Fibroblast of villous mesenchyme (primary cell): ENCODE measurements around the gene SERPINA4. TPM values are rescaled to one million over a fixed set of nuclear protein-coding genes. Genes with fewer than 3 reads are reported as not detected.

Experiments used
- DNase-seq: peaks from one replicate; pipeline ENCODE4 v3.0.0-alpha.2; 2010; ENCODE audit warnings: low read depth
- H3K4me3 ChIP-seq: 2 replicates; pipeline ENCODE4 v1.5.1; 2011; ENCODE audit warnings: low read depth, mild to moderate bottlenecking, low read length
- total RNA-seq: library from RNA; depleted of rRNA; stranded (reverse); fragments of >200 nt; gene quantifications from 2 replicates; pipeline ENCODE4 v1.2.3, GENCODE V29; 2012
- TF ChIP-seq, protein P1 (sequence below): IDR thresholded peaks from 2 replicates; pipeline ENCODE4 v1.5.1; 2012; ENCODE audit warnings: low read depth, mild to moderate bottlenecking, low read length; ENCODE audit not compliant: insufficient read depth

SERPINA4 gene
- total RNA-seq, 1 donor: not detected

DNA sequence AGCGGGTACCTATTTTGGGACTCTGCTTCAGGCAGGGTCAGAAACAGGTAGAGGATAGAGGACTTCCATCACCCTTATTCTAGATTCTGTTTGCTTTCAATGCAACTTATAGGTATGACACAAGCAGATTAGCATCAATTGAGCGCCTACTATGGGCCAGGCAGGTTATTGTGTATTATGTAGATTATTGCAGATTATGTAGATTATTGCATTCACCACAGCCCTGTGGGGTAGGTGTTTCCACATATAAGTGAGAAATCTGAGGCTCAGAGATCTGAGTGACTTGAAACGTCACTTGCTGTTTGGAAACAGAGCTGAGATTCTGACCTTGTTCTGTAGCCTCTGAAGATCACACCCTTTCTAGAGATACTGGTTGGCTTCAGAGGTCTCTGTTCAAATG, 25.7 kb upstream of the SERPINA4 start:
- DNase-seq: no peak
- TF ChIP-seq, protein P1, sequence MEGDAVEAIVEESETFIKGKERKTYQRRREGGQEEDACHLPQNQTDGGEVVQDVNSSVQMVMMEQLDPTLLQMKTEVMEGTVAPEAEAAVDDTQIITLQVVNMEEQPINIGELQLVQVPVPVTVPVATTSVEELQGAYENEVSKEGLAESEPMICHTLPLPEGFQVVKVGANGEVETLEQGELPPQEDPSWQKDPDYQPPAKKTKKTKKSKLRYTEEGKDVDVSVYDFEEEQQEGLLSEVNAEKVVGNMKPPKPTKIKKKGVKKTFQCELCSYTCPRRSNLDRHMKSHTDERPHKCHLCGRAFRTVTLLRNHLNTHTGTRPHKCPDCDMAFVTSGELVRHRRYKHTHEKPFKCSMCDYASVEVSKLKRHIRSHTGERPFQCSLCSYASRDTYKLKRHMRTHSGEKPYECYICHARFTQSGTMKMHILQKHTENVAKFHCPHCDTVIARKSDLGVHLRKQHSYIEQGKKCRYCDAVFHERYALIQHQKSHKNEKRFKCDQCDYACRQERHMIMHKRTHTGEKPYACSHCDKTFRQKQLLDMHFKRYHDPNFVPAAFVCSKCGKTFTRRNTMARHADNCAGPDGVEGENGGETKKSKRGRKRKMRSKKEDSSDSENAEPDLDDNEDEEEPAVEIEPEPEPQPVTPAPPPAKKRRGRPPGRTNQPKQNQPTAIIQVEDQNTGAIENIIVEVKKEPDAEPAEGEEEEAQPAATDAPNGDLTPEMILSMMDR: no peak
- no peak overlapping the region for H3K4me3 ChIP-seq

DNA sequence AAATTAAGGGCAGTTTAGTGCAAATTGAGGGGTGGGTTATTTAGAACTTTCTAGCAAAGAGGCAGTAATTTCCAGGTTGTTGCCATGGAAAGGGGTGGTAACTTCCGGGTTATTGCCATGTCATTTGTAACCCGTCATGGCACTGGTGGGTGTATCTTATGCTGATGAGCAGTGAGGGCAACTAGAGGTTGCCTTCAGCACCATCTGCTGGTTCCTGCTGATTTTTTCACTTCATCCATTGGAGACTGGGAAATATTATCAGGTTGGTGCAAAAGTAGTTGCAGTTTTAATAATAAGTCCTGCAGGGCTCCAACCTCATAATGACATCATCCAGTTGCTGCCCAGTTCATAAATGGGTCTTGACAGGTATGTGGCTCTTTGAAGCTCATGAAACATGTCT, 24.4 kb upstream of the SERPINA4 start:
- TF ChIP-seq, protein P1: no peak
- no peak for DNase-seq
- no peak overlapping the region for H3K4me3 ChIP-seq

DNA sequence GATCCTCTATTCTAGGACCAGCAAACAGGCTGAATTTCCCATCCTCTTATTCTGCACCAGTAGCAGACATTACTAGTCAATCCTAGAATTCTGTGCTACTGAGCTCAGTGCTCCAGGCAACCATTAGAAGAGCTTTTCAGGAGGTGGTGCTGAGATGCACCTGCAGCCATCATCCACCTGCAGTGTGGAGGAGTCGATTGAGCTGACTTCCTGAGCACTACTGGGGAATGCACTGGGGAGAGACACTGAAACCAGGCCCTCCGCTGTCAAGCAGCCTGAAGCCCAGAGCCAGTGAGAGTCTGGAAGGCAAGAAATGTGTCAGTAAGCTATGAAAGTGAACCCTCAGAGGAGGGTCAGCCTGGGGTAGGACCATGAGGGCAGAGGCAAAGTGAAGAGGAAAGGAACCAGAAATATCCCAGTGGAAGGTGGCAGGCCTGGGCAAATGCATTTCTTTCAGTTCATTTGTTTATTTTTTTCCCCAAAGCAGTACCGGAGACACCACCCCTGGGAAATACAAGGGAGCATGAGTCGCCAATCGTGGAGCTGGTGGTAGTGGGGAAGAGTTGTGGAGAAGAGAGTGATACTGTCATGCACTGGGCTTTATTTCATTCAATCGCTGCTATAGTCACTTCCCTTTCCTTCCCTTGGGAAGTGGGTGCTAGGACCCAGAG, 23.0 kb upstream of the SERPINA4 start:
- TF ChIP-seq, protein P1: no peak
- no peak for DNase-seq
- no peak overlapping the region for H3K4me3 ChIP-seq

DNA sequence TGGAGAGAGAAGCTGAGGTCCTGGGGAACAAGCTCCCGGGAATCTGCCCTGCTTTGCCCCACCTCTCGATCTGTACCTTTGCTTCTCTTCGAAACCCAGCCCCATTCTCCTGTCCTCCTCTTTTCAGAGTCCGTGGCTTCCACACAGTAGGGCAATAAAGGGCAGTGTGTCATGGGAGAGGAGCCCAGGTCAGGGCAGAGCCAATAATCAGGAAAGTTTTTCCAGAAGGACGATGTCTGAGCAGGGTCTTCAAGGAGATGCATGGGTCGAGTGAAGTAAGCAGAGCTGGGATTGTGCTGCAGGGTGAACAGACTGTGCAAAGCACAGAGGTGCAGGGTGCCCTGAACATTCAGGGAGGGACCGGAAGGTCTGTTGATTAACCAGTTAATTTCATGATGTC, 22.1 kb upstream of the SERPINA4 start:
- H3K4me3 ChIP-seq: no peak overlapping the region

DNA sequence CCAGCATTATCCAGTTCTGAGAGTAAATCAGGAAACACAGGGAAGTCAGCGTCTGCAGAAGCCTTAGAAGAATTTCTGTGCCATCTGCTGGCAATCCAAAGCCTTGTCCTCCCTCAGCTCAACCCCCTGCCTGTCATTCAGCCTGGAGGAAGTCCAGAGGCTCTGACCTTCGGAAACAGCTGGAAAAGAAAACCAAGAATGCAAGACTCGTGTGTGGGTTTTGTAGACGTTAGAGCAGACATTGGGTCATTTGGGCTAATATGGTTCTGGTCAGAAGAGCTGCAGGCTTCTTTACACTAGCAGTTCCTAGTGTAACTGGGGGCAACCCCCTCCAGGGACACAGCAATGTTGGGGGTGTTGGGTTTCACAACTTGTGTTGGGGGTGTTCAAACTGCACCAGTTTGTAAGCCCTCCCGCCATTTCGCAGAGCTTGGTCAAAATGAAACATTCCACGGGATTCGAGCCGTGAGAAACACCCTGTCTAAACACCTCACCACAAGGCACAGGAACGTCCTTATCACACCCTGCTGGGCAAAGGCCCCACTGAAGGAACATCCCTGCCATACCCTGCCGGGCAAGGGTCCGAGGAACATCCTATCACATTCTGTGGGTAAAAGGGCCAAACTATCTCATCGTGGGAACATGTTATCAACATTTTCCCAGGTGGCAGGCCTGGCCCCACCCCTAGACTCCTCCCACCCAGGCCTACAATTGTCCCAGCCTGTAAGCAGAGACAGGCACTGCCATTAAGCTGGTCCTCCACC, 21.0 kb upstream of the SERPINA4 start:
- DNase-seq: no peak

More for the DNA sequence above, 22.1 kb upstream of the SERPINA4 start:
- TF ChIP-seq, protein P1: no peak
- no peak for DNase-seq

DNA sequence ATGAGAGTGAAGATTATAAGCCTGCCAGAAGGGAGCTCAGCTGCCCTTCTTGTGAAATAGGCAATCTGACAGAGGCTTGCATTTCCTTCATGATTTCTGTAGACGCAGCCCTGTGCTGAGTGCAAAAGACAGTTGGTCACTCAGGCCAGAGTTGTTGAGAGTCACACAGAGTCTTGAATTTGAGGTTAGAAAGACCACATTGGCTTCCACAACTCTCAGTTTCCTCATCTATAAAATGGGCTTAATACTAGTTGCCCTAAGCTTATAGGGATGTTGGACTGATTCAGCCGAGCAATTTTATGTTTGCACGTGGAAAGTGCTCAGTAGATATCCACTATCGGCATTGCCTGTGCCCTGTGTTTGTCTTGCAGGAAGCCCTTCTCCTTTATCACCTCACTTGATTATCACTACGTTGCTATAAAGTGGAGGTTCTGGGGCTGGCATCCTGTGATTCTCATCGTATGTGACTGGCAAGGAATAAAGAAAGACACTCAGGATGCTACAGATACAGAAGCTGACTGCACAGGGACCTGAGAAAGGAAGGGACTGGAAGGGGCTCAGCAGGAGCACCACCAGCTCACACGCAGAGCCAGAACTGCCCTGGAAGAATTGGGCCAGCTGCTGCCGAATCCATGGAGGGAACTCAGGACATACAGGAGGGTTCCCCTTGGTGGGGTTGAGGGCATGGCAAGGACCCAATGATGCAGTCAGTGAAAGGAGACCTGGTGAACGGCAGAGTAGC, 19.8 kb upstream of the SERPINA4 start:
- TF ChIP-seq, protein P1: no peak
- no peak for DNase-seq
- H3K4me3 ChIP-seq: no peak overlapping the region

More for the DNA sequence above, 21.0 kb upstream of the SERPINA4 start:
- TF ChIP-seq, protein P1: no peak
- no peak overlapping the region for H3K4me3 ChIP-seq
